Activated CD4-positive, alpha-beta memory T cell treated with anti-CD3 and anti-CD28 coated beads, Interleukin-2, amount 10 ng/mL, durations not matched to agents 7 days and 5 days (primary cell): ENCODE data around the gene ARHGAP32. TPM values are rescaled to one million over a fixed set of nuclear protein-coding genes. Genes with fewer than 3 reads are reported as not detected.
"Not testable (repeated sequence)": the region's sequence is repeated elsewhere in the genome, so short reads cannot be mapped to it uniquely, and the experiment has no call there.

ENCODE experiments used
- CTCF ChIA-PET: fragments of 350-600 bp; sonication (Branson Sonifier 250); formaldehyde crosslinking; loops from one replicate; lab custom pipeline; 2021; ENCODE audit warnings: antibody characterized with exemption, inconsistent platforms; lab: Charles Lee
- POLR2A ChIA-PET: fragments of 350-600 bp; sonication (Branson Sonifier 250); formaldehyde crosslinking; loops from one replicate; lab custom pipeline; 2021; ENCODE audit warnings: antibody characterized with exemption; lab: Charles Lee
- DNase-seq: peaks from one replicate; pipeline ENCODE4 v3.0.0-alpha.2; 2020
- H3K27ac Mint-ChIP-seq: one replicate; pipeline ENCODE4 v1.8.0; 2021; ENCODE audit warnings: mild to moderate bottlenecking, mixed read lengths
- H3K27me3 Mint-ChIP-seq: one replicate; pipeline ENCODE4 v1.8.0; 2021; ENCODE audit warnings: mixed read lengths
- H3K36me3 Mint-ChIP-seq: one replicate; pipeline ENCODE4 v1.8.0; 2021; ENCODE audit warnings: low read depth, mixed read lengths
- H3K4me1 Mint-ChIP-seq: one replicate; pipeline ENCODE4 v1.8.0; 2021; ENCODE audit warnings: mixed read lengths
- H3K4me3 Mint-ChIP-seq: one replicate; pipeline ENCODE4 v1.8.0; 2021; ENCODE audit warnings: mild to moderate bottlenecking, mixed read lengths
- H3K9me3 Mint-ChIP-seq: one replicate; pipeline ENCODE4 v1.8.0; 2021; ENCODE audit warnings: mixed read lengths
- total RNA-seq, 2 experiments: library from RNA; stranded (reverse); gene quantifications; one replicate each; pipeline ENCODE4 v1.2.3, GENCODE V29; 2021

The ARHGAP32 gene
- total RNA-seq, 2 experiments from 2014 or later: 1.3 to 1.7 TPM

DNA sequence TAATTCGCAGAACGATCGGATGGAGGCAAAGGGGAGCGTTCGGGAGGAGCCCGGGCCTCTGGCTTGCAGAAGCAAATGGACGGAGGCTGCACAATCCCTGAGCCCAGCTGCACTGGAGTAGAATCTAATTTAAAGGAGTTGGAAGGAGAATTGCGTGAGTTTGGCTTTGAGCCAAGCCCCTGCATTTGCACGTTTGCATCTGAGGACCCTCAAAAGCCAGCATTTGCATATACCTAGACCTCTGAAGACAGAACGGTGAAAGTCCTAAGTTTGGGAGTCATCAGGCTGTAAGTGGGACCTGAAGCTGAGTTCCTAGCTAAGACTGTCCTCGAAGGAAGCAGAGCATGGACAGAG, 265.0 kb downstream of the ARHGAP32 start:
- ChIA-PET CTCF (interaction anchor here (0.8 kb wide), 1 partner anchor 42 kb away, joined by 3 read pairs; no protein-coding TSS in a partner anchor), POLR2A (no interaction called here)
- Mint-ChIP-seq H3K4me3 (no peak overlapping the region), H3K9me3 (no peaks in the 10 kb centered on the region), H3K36me3 (no peaks in the 10 kb centered on the region), H3K27me3 (no peaks in the 10 kb centered on the region), H3K27ac (no peak overlapping the region), H3K4me1 (peaks cover 12% of the 10 kb centered on the region)
- no peak for DNase-seq

- H3K27me3 Mint-ChIP-seq: no peaks in the 10 kb centered on the region
- H3K9me3 Mint-ChIP-seq: no peaks in the 10 kb centered on the region
- H3K4me3 Mint-ChIP-seq: no peak overlapping the region
- no peak overlapping the region for H3K27ac Mint-ChIP-seq
- DNase-seq: no peak
- POLR2A ChIA-PET: no interaction called here
- CTCF ChIA-PET: interaction anchor here (0.6 to 0.8 kb wide), 3 partner anchors 41 to 1281 kb away, joined by 3 read pairs; no protein-coding TSS in a partner anchor
- H3K36me3 Mint-ChIP-seq: no peaks in the 10 kb centered on the region
- H3K4me1 Mint-ChIP-seq: peaks cover 12% of the 10 kb centered on the region
Observed at GRCh38 chr11:128926437-128927107, 265.6 kb downstream of the ARHGAP32 start.

- no peak overlapping the region for H3K27ac Mint-ChIP-seq
- no peaks in the 10 kb centered on the region for H3K27me3 Mint-ChIP-seq
- CTCF ChIA-PET: interaction anchor here (0.6 to 0.8 kb wide), 3 partner anchors 41 to 1282 kb away, joined by 3 read pairs; no protein-coding TSS in a partner anchor
Observed at GRCh38 chr11:128926000-128926399, 266.1 kb downstream of the ARHGAP32 start.

GRCh38 chr11:128925250-128925600, 266.9 kb downstream of the ARHGAP32 start:
- peaks cover 12% of the 10 kb centered on the region for H3K4me1 Mint-ChIP-seq
- H3K36me3 Mint-ChIP-seq: no peaks in the 10 kb centered on the region
- ChIA-PET POLR2A (no interaction called here), CTCF (interaction anchor here (0.6 kb wide), 1 partner anchor 31 kb away, joined by 3 read pairs; no protein-coding TSS in a partner anchor)
- H3K9me3 Mint-ChIP-seq: no peaks in the 10 kb centered on the region
- DNase-seq: no peak
- no peak overlapping the region for H3K27ac Mint-ChIP-seq
- no peaks in the 10 kb centered on the region for H3K27me3 Mint-ChIP-seq
- H3K4me3 Mint-ChIP-seq: no peak overlapping the region

More at GRCh38 chr11:128926000-128926399, 266.1 kb downstream of the ARHGAP32 start:
- DNase-seq: no peak
- POLR2A ChIA-PET: no interaction called here
- Mint-ChIP-seq H3K9me3 (no peaks in the 10 kb centered on the region), H3K4me3 (no peak overlapping the region), H3K36me3 (no peaks in the 10 kb centered on the region), H3K4me1 (peaks cover 12% of the 10 kb centered on the region)

GRCh38 chr11:128924510-128925249, 267.4 kb downstream of the ARHGAP32 start:
- H3K9me3 Mint-ChIP-seq: no peaks in the 10 kb centered on the region
- ChIA-PET POLR2A (no interaction called here), CTCF (no interaction called here)
- no peaks in the 10 kb centered on the region for H3K36me3 Mint-ChIP-seq
- no peak for DNase-seq
- H3K4me1 Mint-ChIP-seq: peaks cover 12% of the 10 kb centered on the region
- H3K27me3 Mint-ChIP-seq: no peaks in the 10 kb centered on the region
- H3K4me3 Mint-ChIP-seq: no peak overlapping the region
- no peak overlapping the region for H3K27ac Mint-ChIP-seq

DNA sequence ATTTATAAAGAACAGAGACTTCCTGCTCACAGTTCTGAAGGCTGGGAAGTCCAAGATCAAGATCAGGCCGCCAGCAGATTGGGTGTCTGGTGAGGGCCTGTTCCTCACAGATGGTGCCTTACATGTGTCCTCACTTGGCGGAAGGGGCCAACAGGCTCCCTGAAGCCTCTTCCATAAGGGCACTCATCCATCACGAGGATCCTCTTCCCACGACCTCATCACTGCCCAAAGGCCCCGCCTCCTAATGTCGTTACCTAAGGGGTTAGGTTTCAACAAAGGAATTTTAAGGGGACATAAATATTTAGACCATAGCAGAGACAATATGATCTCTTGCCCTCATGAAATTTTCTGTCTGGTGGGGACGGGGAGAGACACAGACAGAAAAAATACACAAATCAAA, 268.0 kb downstream of the ARHGAP32 start:
- H3K27me3 Mint-ChIP-seq: peaks cover 3% of the 10 kb centered on the region
- peaks cover 13% of the 10 kb centered on the region for H3K4me1 Mint-ChIP-seq
- no peaks in the 10 kb centered on the region for H3K36me3 Mint-ChIP-seq
- no peaks in the 10 kb centered on the region for H3K9me3 Mint-ChIP-seq
- no peak overlapping the region for H3K27ac Mint-ChIP-seq
- H3K4me3 Mint-ChIP-seq: no peak overlapping the region
- CTCF ChIA-PET: no interaction called here
- DNase-seq: no peak
- POLR2A ChIA-PET: no interaction called here

GRCh38 chr11:128921793-128922192, 270.3 kb downstream of the ARHGAP32 start:
- DNase-seq: no peak

DNA sequence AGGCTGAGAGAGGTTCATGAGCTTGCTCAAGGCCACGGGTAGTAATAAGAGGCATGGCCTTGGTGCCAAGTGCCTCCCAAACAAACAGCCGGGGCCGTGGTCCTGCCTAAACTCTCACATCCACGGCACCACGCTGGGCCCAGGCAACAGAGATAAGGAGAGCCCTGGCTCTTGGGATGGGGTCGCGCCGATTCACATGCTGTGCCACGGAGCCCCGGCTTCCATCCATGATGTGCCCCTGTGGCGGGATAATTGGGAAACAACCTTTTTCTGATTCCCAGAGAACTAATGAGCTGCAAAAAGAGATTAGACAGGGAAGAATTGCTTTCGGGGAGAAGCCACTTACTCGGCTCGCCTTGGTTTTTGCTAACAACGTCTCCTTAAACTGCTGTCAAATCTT, 271.5 kb downstream of the ARHGAP32 start:
- Mint-ChIP-seq H3K4me1 (peaks cover 3% of the 10 kb centered on the region), H3K27me3 (peaks cover 10% of the 10 kb centered on the region), H3K36me3 (no peaks in the 10 kb centered on the region), H3K9me3 (no peaks in the 10 kb centered on the region), H3K4me3 (no peak overlapping the region), H3K27ac (no peak overlapping the region)
- POLR2A ChIA-PET: no interaction called here
- CTCF ChIA-PET: no interaction called here
- no peak for DNase-seq

More at GRCh38 chr11:128921793-128922192, 270.3 kb downstream of the ARHGAP32 start:
- Mint-ChIP-seq H3K36me3 (no peaks in the 10 kb centered on the region), H3K4me3 (no peak overlapping the region), H3K27me3 (peaks cover 5% of the 10 kb centered on the region), H3K9me3 (no peaks in the 10 kb centered on the region), H3K27ac (no peak overlapping the region), H3K4me1 (peaks cover 3% of the 10 kb centered on the region)
- CTCF ChIA-PET: no interaction called here
- POLR2A ChIA-PET: no interaction called here

GRCh38 chr11:128919635-128920034, 272.5 kb downstream of the ARHGAP32 start:
- H3K9me3 Mint-ChIP-seq, H3K36me3 Mint-ChIP-seq, H3K27ac Mint-ChIP-seq, H3K4me3 Mint-ChIP-seq, DNase-seq, POLR2A ChIA-PET, H3K4me1 Mint-ChIP-seq: not testable (repeated sequence)
- CTCF ChIA-PET: interaction anchor here (1.0 kb wide), 1 partner anchor 9 kb away, joined by 3 read pairs; no protein-coding TSS in a partner anchor
- peaks cover 14% of the 10 kb centered on the region for H3K27me3 Mint-ChIP-seq

GRCh38 chr11:128919216-128919615, 272.9 kb downstream of the ARHGAP32 start:
- CTCF ChIA-PET: interaction anchor here (1.0 kb wide), 1 partner anchor 9 kb away, joined by 3 read pairs; no protein-coding TSS in a partner anchor
- Mint-ChIP-seq H3K27me3 (peaks cover 14% of the 10 kb centered on the region), H3K4me1 (peaks cover 3% of the 10 kb centered on the region), H3K36me3 (no peaks in the 10 kb centered on the region), H3K4me3 (no peak overlapping the region), H3K27ac (no peak overlapping the region), H3K9me3 (no peaks in the 10 kb centered on the region)
- DNase-seq: no peak
- POLR2A ChIA-PET: no interaction called here

- POLR2A ChIA-PET: no interaction called here
- H3K4me3 Mint-ChIP-seq: no peak overlapping the region
- H3K9me3 Mint-ChIP-seq: no peaks in the 10 kb centered on the region
- no peaks in the 10 kb centered on the region for H3K36me3 Mint-ChIP-seq
- CTCF ChIA-PET: no interaction called here
- H3K27me3 Mint-ChIP-seq: peaks cover 14% of the 10 kb centered on the region
- no peak overlapping the region for H3K27ac Mint-ChIP-seq
- DNase-seq: no peak
- peaks cover 3% of the 10 kb centered on the region for H3K4me1 Mint-ChIP-seq
Observed at GRCh38 chr11:128917144-128917724, 274.9 kb downstream of the ARHGAP32 start.

DNA sequence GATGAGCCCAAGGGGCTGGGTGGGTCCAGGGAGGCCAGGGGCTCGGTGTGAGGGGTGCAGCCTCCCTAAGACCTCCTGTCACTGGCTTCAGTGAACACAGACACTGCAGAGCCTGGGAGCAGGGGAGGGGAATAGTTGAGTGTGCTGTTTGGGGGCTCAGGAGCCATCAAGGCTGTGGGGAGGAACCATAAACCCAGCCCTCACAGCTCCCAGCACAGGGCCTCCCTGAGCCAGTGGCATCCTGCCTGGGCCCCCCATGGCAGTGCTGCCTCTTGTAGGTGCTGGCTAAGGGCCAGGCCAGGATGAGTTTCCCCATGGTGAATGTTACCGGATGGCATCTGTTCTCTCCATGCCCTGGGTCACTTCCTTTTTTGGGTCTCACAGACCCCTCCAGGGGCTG, 275.4 kb downstream of the ARHGAP32 start:
- POLR2A ChIA-PET: no interaction called here
- no peak overlapping the region for H3K4me3 Mint-ChIP-seq
- peaks cover 14% of the 10 kb centered on the region for H3K27me3 Mint-ChIP-seq
- H3K9me3 Mint-ChIP-seq: no peaks in the 10 kb centered on the region
- peaks cover 3% of the 10 kb centered on the region for H3K4me1 Mint-ChIP-seq
- H3K27ac Mint-ChIP-seq: no peak overlapping the region
- H3K36me3 Mint-ChIP-seq: no peaks in the 10 kb centered on the region
- CTCF ChIA-PET: no interaction called here
- no peak for DNase-seq

DNA sequence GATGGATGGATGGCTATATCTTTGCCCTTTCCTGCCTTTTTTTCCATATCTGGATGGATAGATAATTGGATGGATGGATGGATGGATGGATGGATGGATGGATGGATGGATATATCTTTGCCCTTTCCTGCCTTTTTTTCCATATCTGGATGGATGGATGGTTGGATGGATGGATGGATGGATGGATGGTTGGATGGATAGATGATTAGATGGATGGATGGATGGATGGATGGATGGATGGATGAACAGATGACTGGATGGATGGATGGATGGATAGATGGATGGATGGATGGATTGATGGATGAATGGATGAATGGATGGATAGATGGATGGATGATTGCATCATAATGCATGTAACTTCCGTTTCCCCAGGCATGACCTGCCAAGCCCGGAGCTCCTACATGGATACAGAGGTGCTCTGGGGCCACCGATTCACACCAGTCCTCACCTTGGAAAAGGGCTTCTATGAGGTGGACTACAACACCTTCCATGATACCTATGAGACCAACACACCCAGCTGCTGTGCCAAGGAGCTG, 276.0 kb downstream of the ARHGAP32 start:
- H3K27ac Mint-ChIP-seq: no peak overlapping the region
- H3K36me3 Mint-ChIP-seq: no peaks in the 10 kb centered on the region
- no peak overlapping the region for H3K4me3 Mint-ChIP-seq
- ChIA-PET CTCF (no interaction called here), POLR2A (no interaction called here)
- no peak for DNase-seq
- peaks cover 3% of the 10 kb centered on the region for H3K4me1 Mint-ChIP-seq
- H3K27me3 Mint-ChIP-seq: peaks cover 14% of the 10 kb centered on the region
- no peaks in the 10 kb centered on the region for H3K9me3 Mint-ChIP-seq
